ENCODE measurements around the gene NFKBIL1. TPM values are rescaled to one million over a fixed set of nuclear protein-coding genes. Genes with fewer than 3 reads are reported as not detected.

NFKBIL1 gene
- total and polyA plus RNA-seq, 9 of the 15 experiments (the other 6 are each of a cell fraction or from before 2014, with no cell fraction given) = 0.49 to 33.1 (median 7.6) TPM

GRCh38 chr6:31558631-31559500 lies 11.5 kb downstream of the NFKBIL1 start (continued):
- no peak; a peak in 1 of 6 replicates for TF ChIP-seq ZBTB11 (CRISPR knock-in tag; IDR thresholded peaks at IDR 0.05)
- no peak for TF ChIP-seq SAFB (IDR thresholded peaks at IDR 0.05; ENCODE audit: borderline replicate concordance, low read depth, low read length)
- TF ChIP-seq MCM2 (IDR thresholded peaks at IDR 0.05; ENCODE audit: low read depth) = no peak
- no peak for TF ChIP-seq SAFB2 (IDR thresholded peaks at IDR 0.05; ENCODE audit: borderline replicate concordance, low read depth, low read length, severe bottlenecking)
- no peak for TF ChIP-seq NFE2L1 (tag; IDR thresholded peaks at IDR 0.05; ENCODE audit: borderline replicate concordance, low read depth)
- no peak for TF ChIP-seq KDM2B (CRISPR knock-in tag; IDR thresholded peaks at IDR 0.05)
- no peak for TF ChIP-seq ERF (CRISPR knock-in tag; IDR thresholded peaks at IDR 0.05)
- TF ChIP-seq, protein P1, sequence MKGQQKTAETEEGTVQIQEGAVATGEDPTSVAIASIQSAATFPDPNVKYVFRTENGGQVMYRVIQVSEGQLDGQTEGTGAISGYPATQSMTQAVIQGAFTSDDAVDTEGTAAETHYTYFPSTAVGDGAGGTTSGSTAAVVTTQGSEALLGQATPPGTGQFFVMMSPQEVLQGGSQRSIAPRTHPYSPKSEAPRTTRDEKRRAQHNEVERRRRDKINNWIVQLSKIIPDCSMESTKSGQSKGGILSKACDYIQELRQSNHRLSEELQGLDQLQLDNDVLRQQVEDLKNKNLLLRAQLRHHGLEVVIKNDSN (CRISPR knock-in tag; IDR thresholded peaks at IDR 0.05) = no peak
- peak; percentile 4; the same call in 1 of the 2 replicates for TF ChIP-seq JUN (IDR thresholded peaks at IDR 0.05; ENCODE audit: borderline replicate concordance, low read depth, low read length)
- 0 out of 2 replicates have a peak, but pooled peaks have one; percentile 35 for TF ChIP-seq JUN (CRISPR knock-in tag; IDR thresholded peaks at IDR 0.05; ENCODE audit: borderline replicate concordance)
- TF ChIP-seq ZBTB5 (IDR thresholded peaks at IDR 0.05) = no peak
- TF ChIP-seq DACH1 (IDR thresholded peaks at IDR 0.05; ENCODE audit: partially characterized antibody) = no peak
- 0 out of 2 replicates have a peak, but pooled peaks have one; percentile 53 for TF ChIP-seq ZNF583 (CRISPR knock-in tag; IDR thresholded peaks at IDR 0.05)
- TF ChIP-seq RBM22 (IDR thresholded peaks at IDR 0.05; ENCODE audit: low read depth, low read length, poor library complexity, severe bottlenecking) = no peak
- peak; percentile 79 for TF ChIP-seq DPF2 (IDR thresholded peaks at IDR 0.05)
